ENCODE data around the gene TRERF1.
A peak's percentile ranks its signal among the peaks of the same experiment; 100 is the strongest.

TRERF1 gene

GRCh38 chr6:42407379-42407778 lies 44.3 kb downstream of the TRERF1 start:
- Histone ChIP-seq H3K36me3 (replicated peaks) (no peaks in the 10 kb centered on the region), H3K27ac (peak overlapping the region; percentile 77), H3K27me3 (replicated peaks) (no peaks in the 10 kb centered on the region), H3K4me3 (ENCODE audit: low read depth, low read length) (no peak overlapping the region)
- peak; percentile 83 for DNase-seq
- in situ Hi-C loops (cut with HindIII; ENCODE audit: low pct_ligation_motif_present, low sequenced_read_pairs), result no loop called here
- TF ChIP-seq, protein P1, sequence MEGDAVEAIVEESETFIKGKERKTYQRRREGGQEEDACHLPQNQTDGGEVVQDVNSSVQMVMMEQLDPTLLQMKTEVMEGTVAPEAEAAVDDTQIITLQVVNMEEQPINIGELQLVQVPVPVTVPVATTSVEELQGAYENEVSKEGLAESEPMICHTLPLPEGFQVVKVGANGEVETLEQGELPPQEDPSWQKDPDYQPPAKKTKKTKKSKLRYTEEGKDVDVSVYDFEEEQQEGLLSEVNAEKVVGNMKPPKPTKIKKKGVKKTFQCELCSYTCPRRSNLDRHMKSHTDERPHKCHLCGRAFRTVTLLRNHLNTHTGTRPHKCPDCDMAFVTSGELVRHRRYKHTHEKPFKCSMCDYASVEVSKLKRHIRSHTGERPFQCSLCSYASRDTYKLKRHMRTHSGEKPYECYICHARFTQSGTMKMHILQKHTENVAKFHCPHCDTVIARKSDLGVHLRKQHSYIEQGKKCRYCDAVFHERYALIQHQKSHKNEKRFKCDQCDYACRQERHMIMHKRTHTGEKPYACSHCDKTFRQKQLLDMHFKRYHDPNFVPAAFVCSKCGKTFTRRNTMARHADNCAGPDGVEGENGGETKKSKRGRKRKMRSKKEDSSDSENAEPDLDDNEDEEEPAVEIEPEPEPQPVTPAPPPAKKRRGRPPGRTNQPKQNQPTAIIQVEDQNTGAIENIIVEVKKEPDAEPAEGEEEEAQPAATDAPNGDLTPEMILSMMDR (IDR thresholded peaks at IDR 0.05; ENCODE audit: low read depth, low read length, missing control alignments), result no peak

- in situ Hi-C loops (cut with HindIII; ENCODE audit: low pct_ligation_motif_present, low sequenced_read_pairs), result no loop called here
- no peaks in the 10 kb centered on the region for H3K27me3 ChIP-seq (replicated peaks)
- peak; percentile 21 for DNase-seq
- H3K36me3 ChIP-seq (replicated peaks), result no peaks in the 10 kb centered on the region
- TF ChIP-seq, protein P1 (IDR thresholded peaks at IDR 0.05; ENCODE audit: low read depth, low read length, missing control alignments), result no peak
- H3K4me3 ChIP-seq (ENCODE audit: low read depth, low read length), result no peak overlapping the region
- peak overlapping the region; percentile 77 for H3K27ac ChIP-seq
These were observed 45.1 kb downstream of the TRERF1 start for GRCh38 chr6:42406306-42407280.

GRCh38 chr6:42405021-42405420 lies 46.7 kb downstream of the TRERF1 start:
- in situ Hi-C loops (cut with HindIII; ENCODE audit: low pct_ligation_motif_present, low sequenced_read_pairs), result no loop called here
- Histone ChIP-seq H3K36me3 (replicated peaks) (no peaks in the 10 kb centered on the region), H3K4me3 (ENCODE audit: low read depth, low read length) (no peak overlapping the region), H3K27ac (peak overlapping the region; percentile 73), H3K27me3 (replicated peaks) (no peaks in the 10 kb centered on the region)
- TF ChIP-seq, protein P1 (IDR thresholded peaks at IDR 0.05; ENCODE audit: low read depth, low read length, missing control alignments), result no peak
- DNase-seq, result peak; percentile 35

DNA sequence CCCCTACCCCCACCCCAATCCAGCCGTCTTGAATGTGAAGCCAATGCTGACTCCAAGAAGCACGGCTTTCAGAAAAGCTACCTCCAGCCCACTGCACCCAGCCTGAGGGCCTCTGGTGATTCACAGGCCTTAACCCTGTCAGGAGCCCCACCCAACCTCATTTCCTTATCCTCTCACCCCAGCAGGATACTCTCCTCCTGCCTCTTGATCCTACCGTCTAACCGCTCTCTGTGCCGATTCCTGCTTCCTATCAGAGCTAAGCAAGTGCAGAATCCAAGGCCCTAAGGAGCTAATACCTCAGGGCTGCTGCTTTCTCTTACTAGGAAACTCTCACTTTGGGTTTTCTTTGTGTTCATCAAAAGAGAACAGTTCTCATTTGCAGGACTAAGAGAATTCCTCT lies 47.2 kb downstream of the TRERF1 start:
- H3K36me3 ChIP-seq (replicated peaks), result no peaks in the 10 kb centered on the region
- H3K27ac ChIP-seq, result peak overlapping the region; percentile 73
- in situ Hi-C loops (cut with HindIII; ENCODE audit: low pct_ligation_motif_present, low sequenced_read_pairs), result no loop called here
- DNase-seq, result peak; percentile 47
- H3K27me3 ChIP-seq (replicated peaks), result no peaks in the 10 kb centered on the region
- TF ChIP-seq, protein P1 (IDR thresholded peaks at IDR 0.05; ENCODE audit: low read depth, low read length, missing control alignments), result no peak
- H3K4me3 ChIP-seq (ENCODE audit: low read depth, low read length), result no peak overlapping the region

DNA sequence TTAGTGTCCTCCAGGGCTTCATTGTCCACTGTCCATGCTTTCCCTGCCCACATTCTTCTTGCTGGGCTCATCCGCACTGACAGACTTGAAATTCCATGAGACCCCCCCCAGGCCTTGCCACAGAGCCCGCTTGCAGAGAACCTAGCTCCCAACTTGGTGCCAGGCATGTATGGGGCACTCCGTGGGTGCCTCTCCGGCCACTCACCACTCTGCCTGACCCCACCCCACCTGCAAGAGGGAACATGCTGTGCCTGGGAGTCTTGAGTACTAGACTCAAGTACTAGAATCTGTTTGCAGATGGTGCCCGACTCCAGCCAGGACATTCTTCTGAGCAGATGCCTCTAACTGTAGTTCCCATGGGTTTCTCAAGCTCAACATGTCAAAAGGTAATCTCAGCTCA lies 47.9 kb downstream of the TRERF1 start:
- Histone ChIP-seq H3K36me3 (replicated peaks) (no peaks in the 10 kb centered on the region), H3K27me3 (replicated peaks) (no peaks in the 10 kb centered on the region), H3K4me3 (ENCODE audit: low read depth, low read length) (no peak overlapping the region), H3K27ac (peak overlapping the region; percentile 73)
- in situ Hi-C loops (cut with HindIII; ENCODE audit: low pct_ligation_motif_present, low sequenced_read_pairs), result no loop called here
- TF ChIP-seq, protein P1 (IDR thresholded peaks at IDR 0.05; ENCODE audit: low read depth, low read length, missing control alignments), result no peak
- no peak for DNase-seq
